Measurements from ENCODE around the gene LARGE2. TPM values are rescaled to one million over a fixed set of nuclear protein-coding genes. Genes with fewer than 3 reads are reported as not detected.

The LARGE2 gene
- total and polyA plus RNA-seq, 2 experiments from 2014 or later = 89.8 to 107 TPM

DNA sequence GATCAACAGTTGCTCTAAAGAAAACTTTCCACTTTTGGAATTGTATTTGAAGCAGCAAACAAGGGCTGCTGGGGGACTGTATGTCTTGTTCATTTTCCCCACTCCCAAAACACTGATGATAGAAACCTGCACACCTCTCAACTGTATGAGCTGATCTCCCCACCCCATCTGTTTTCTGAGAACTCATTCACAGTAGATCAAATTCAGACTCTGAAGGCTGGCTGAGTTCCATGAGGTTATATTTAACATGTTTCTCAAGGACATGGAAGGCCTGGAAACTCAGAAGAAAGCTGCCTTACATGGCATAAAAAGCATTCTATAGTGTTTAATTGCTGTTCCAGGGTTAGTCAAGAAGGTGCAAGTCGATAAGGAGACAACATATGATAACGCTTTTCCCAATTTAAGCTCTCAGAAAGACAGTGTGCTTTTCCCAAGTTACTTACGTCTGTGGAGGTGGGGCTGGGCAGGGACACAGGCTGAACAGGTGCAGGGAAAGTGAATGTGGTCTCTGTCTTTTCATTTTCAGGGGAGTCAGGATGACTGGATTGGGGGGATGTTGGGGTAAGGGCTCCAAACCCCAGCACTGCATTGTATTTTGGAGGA, 23.0 kb downstream of the LARGE2 start:
- no peaks in the 10 kb centered on the region for H3K27me3 ChIP-seq (ENCODE audit: insufficient read depth)
- no peaks in the 10 kb centered on the region for H3K9me2 ChIP-seq (ENCODE audit: insufficient read depth)
- no peaks in the 10 kb centered on the region for H3K9me3 Mint-ChIP-seq
- H2AFZ ChIP-seq = no peak overlapping the region
- no peak overlapping the region for H3K4me2 ChIP-seq
- H3K36me3 Mint-ChIP-seq (ENCODE audit: low read depth) = peaks cover 14% of the 10 kb centered on the region; the same call in 2 of the 3 replicates
- no peaks in the 10 kb centered on the region for H3K79me2 ChIP-seq (replicated peaks; ENCODE audit: insufficient read depth)
- H3K4me1 ChIP-seq (ENCODE audit: insufficient read depth) = no peaks in the 10 kb centered on the region
- H3K4me1 Mint-ChIP-seq = no peaks in the 10 kb centered on the region
- no peak for DNase-seq (ENCODE audit: low spot score)
- H4K20me1 ChIP-seq (replicated peaks; ENCODE audit: insufficient read depth) = no peaks in the 10 kb centered on the region
- H3K36me3 ChIP-seq (ENCODE audit: insufficient read depth) = peaks cover 9% of the 10 kb centered on the region; the same call in 1 of the 2 replicates
- H3K27me3 Mint-ChIP-seq (ENCODE audit: insufficient read depth, low read depth, poor library complexity) = no peaks in the 10 kb centered on the region
- 0 out of 2 replicates have a peak overlapping the region, but pooled peaks have one; percentile 10 for H3K27ac Mint-ChIP-seq
- ATAC-seq = no peak
- no peak overlapping the region for H3K4me3 ChIP-seq
- 0 out of 2 replicates have a peak overlapping the region, but pooled peaks have one; percentile 39 for H3K27ac ChIP-seq (ENCODE audit: low read depth)
- 0 out of 2 replicates have a peak, but pooled peaks cover 3% of the 10 kb centered on the region for H3F3A ChIP-seq (replicated peaks; ENCODE audit: low read depth)
- TF ChIP-seq CREB1 (CRISPR knock-in tag; IDR thresholded peaks at IDR 0.05; ENCODE audit: low read depth) (no peak), NANOG (IDR thresholded peaks at IDR 0.05; ENCODE audit: borderline replicate concordance) (no peak), ZNF331 (CRISPR knock-in tag; IDR thresholded peaks at IDR 0.05; ENCODE audit: low read depth) (no peak), JUNB (IDR thresholded peaks at IDR 0.05; ENCODE audit: unreplicated experiment) (no peak), ZNF114 (CRISPR knock-in tag; IDR thresholded peaks at IDR 0.05) (no peak), EZH2 (IDR thresholded peaks at IDR 0.05; ENCODE audit: low read depth, unreplicated experiment) (no peak), EZH2phosphoT487 (IDR thresholded peaks at IDR 0.05; ENCODE audit: unreplicated experiment) (no peak), POLR2AphosphoS5 (IDR thresholded peaks at IDR 0.05; ENCODE audit: low read depth) (no peak)
- TF ChIP-seq, protein P1, sequence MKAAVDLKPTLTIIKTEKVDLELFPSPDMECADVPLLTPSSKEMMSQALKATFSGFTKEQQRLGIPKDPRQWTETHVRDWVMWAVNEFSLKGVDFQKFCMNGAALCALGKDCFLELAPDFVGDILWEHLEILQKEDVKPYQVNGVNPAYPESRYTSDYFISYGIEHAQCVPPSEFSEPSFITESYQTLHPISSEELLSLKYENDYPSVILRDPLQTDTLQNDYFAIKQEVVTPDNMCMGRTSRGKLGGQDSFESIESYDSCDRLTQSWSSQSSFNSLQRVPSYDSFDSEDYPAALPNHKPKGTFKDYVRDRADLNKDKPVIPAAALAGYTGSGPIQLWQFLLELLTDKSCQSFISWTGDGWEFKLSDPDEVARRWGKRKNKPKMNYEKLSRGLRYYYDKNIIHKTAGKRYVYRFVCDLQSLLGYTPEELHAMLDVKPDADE (IDR thresholded peaks at IDR 0.05) = no peak
- TF ChIP-seq, protein P2, sequence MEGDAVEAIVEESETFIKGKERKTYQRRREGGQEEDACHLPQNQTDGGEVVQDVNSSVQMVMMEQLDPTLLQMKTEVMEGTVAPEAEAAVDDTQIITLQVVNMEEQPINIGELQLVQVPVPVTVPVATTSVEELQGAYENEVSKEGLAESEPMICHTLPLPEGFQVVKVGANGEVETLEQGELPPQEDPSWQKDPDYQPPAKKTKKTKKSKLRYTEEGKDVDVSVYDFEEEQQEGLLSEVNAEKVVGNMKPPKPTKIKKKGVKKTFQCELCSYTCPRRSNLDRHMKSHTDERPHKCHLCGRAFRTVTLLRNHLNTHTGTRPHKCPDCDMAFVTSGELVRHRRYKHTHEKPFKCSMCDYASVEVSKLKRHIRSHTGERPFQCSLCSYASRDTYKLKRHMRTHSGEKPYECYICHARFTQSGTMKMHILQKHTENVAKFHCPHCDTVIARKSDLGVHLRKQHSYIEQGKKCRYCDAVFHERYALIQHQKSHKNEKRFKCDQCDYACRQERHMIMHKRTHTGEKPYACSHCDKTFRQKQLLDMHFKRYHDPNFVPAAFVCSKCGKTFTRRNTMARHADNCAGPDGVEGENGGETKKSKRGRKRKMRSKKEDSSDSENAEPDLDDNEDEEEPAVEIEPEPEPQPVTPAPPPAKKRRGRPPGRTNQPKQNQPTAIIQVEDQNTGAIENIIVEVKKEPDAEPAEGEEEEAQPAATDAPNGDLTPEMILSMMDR (conservative IDR thresholded peaks at IDR 0.05; ENCODE audit: low read depth in 2 of 2) = no peak
- TF ChIP-seq, protein P3, sequence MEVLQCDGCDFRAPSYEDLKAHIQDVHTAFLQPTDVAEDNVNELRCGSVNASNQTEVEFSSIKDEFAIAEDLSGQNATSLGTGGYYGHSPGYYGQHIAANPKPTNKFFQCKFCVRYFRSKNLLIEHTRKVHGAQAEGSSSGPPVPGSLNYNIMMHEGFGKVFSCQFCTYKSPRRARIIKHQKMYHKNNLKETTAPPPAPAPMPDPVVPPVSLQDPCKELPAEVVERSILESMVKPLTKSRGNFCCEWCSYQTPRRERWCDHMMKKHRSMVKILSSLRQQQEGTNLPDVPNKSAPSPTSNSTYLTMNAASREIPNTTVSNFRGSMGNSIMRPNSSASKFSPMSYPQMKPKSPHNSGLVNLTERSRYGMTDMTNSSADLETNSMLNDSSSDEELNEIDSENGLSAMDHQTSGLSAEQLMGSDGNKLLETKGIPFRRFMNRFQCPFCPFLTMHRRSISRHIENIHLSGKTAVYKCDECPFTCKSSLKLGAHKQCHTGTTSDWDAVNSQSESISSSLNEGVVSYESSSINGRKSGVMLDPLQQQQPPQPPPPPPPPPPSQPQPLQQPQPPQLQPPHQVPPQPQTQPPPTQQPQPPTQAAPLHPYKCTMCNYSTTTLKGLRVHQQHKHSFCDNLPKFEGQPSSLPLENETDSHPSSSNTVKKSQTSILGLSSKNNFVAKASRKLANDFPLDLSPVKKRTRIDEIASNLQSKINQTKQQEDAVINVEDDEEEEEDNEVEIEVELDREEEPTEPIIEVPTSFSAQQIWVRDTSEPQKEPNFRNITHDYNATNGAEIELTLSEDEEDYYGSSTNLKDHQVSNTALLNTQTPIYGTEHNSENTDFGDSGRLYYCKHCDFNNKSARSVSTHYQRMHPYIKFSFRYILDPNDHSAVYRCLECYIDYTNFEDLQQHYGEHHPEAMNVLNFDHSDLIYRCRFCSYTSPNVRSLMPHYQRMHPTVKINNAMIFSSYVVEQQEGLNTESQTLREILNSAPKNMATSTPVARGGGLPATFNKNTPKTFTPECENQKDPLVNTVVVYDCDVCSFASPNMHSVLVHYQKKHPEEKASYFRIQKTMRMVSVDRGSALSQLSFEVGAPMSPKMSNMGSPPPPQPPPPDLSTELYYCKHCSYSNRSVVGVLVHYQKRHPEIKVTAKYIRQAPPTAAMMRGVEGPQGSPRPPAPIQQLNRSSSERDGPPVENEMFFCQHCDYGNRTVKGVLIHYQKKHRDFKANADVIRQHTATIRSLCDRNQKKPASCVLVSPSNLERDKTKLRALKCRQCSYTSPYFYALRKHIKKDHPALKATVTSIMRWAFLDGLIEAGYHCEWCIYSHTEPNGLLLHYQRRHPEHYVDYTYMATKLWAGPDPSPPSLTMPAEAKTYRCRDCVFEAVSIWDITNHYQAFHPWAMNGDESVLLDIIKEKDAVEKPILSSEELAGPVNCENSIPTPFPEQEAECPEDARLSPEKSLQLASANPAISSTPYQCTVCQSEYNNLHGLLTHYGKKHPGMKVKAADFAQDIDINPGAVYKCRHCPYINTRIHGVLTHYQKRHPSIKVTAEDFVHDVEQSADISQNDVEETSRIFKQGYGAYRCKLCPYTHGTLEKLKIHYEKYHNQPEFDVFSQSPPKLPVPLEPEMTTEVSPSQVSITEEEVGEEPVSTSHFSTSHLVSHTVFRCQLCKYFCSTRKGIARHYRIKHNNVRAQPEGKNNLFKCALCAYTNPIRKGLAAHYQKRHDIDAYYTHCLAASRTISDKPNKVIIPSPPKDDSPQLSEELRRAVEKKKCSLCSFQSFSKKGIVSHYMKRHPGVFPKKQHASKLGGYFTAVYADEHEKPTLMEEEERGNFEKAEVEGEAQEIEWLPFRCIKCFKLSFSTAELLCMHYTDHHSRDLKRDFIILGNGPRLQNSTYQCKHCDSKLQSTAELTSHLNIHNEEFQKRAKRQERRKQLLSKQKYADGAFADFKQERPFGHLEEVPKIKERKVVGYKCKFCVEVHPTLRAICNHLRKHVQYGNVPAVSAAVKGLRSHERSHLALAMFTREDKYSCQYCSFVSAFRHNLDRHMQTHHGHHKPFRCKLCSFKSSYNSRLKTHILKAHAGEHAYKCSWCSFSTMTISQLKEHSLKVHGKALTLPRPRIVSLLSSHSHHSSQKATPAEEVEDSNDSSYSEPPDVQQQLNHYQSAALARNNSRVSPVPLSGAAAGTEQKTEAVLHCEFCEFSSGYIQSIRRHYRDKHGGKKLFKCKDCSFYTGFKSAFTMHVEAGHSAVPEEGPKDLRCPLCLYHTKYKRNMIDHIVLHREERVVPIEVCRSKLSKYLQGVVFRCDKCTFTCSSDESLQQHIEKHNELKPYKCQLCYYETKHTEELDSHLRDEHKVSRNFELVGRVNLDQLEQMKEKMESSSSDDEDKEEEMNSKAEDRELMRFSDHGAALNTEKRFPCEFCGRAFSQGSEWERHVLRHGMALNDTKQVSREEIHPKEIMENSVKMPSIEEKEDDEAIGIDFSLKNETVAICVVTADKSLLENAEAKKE (CRISPR knock-in tag; IDR thresholded peaks at IDR 0.05) = no peak
- no peak overlapping the region for H3K4me3 Mint-ChIP-seq
